SKM-1 treated with dmso at 0.1 percent for 144 hours (cell line): ENCODE measurements around the gene GPR137B.
"Not testable (repeated sequence)": the region's sequence is repeated elsewhere in the genome, so short reads cannot be mapped to it uniquely, and the experiment has no call there.

ENCODE experiments used
- DNase-seq: peaks from one replicate; lab custom pipeline; 2025; ENCODE audit not compliant: unreplicated experiment; lab: John Stamatoyannopoulos, UW

GPR137B gene

GRCh38 chr1:236143104-236143948, 987 bp downstream of the GPR137B start:
- DNase-seq: peak; percentile 51

- no peak for DNase-seq
These were observed 1.7 kb downstream of the GPR137B start for GRCh38 chr1:236144033-236144432.

GRCh38 chr1:236144446-236145150, 2.3 kb downstream of the GPR137B start:
- no peak for DNase-seq

GRCh38 chr1:236147068-236147467, 4.7 kb downstream of the GPR137B start:
- DNase-seq: no peak

- DNase-seq: no peak
These were observed 5.5 kb downstream of the GPR137B start for GRCh38 chr1:236147521-236148469.

- no peak for DNase-seq
These were observed 6.1 kb downstream of the GPR137B start for GRCh38 chr1:236148470-236148845.

GRCh38 chr1:236149003-236149595, 6.8 kb downstream of the GPR137B start:
- no peak for DNase-seq

- DNase-seq: no peak
These were observed 7.4 kb downstream of the GPR137B start for GRCh38 chr1:236149696-236150228.

GRCh38 chr1:236150311-236150955, 8.1 kb downstream of the GPR137B start:
- no peak for DNase-seq

GRCh38 chr1:236150986-236151385, 8.6 kb downstream of the GPR137B start:
- DNase-seq: no peak

- no peak for DNase-seq
These were observed 9.5 kb downstream of the GPR137B start for GRCh38 chr1:236151739-236152424.

- no peak for DNase-seq
These were observed 11.8 kb downstream of the GPR137B start for GRCh38 chr1:236154126-236154525.

GRCh38 chr1:236154671-236155398, 12.5 kb downstream of the GPR137B start:
- DNase-seq: no peak

- no peak for DNase-seq
These were observed 13.0 kb downstream of the GPR137B start for GRCh38 chr1:236155399-236155767.

GRCh38 chr1:236155841-236156503, 13.6 kb downstream of the GPR137B start:
- DNase-seq: no peak

GRCh38 chr1:236156512-236157208, 14.3 kb downstream of the GPR137B start:
- DNase-seq: no peak

- DNase-seq: not testable (repeated sequence)
These were observed 15.7 kb downstream of the GPR137B start for GRCh38 chr1:236158072-236158471.

- no peak for DNase-seq
These were observed 16.4 kb downstream of the GPR137B start for GRCh38 chr1:236158719-236159118.
